Left lung (tissue), 10 donors: ENCODE results near the gene TSPAN9. TPM values are rescaled to one million over a fixed set of nuclear protein-coding genes. Genes with fewer than 3 reads are reported as not detected.

Source experiments
- ATAC-seq: fragments of 200-7000 bp; cut with Tn5 transposase; one replicate; pipeline ENCODE4 v1.9.1; 2020; ENCODE audit warnings: moderate library complexity
- DNase-seq, 4 donors: peaks; one replicate each; pipeline ENCODE4 v3.0.0-alpha.2; 2013 to 2020
- H3K27ac ChIP-seq, 2 donors: fragments of 200-600 bp; sonication (generic) in 1 of 2; one replicate each; pipeline versions ENCODE4 v1.5.0 to v1.8.0; 2020 to 2021
- H3K27me3 ChIP-seq, 2 donors: fragments of 200-600 bp; sonication (generic) in 1 of 2; one replicate each; pipeline versions ENCODE4 v1.5.0 to v1.8.0; 2020 to 2021
- H3K36me3 ChIP-seq, 2 donors: fragments of 200-600 bp; sonication (generic) in 1 of 2; one replicate each; pipeline versions ENCODE4 v1.5.0 to v1.8.0; 2020 to 2021
- H3K4me1 ChIP-seq, 2 donors: fragments of 200-600 bp; one replicate each; pipeline ENCODE4 v1.8.0; 2021
- H3K4me3 ChIP-seq, 2 donors: fragments of 200-600 bp; sonication (generic) in 1 of 2; one replicate each; pipeline versions ENCODE4 v1.5.0 to v1.8.0; 2020 to 2021; ENCODE audit warnings: mild to moderate bottlenecking in 1 of 2
- H3K9me3 ChIP-seq, 2 donors: fragments of 200-600 bp; sonication (generic) in 1 of 2; one replicate each; pipeline versions ENCODE4 v1.5.0 to v1.8.0; 2020 to 2021
- CTCF ChIP-seq, 2 donors: fragments of 200-600 bp; sonication (generic) in 1 of 2; IDR thresholded peaks; one replicate each; pipeline versions ENCODE4 v1.5.0 to v1.8.0; 2021; ENCODE audit warnings: antibody characterized with exemption in 2 of 2
- intact Hi-C, 2 donors: fragments of 100-400 bp; cut with DNase I; formaldehyde crosslinking; loops; one replicate each; pipeline versions ENCODE4 v1.11.2 to v1.14.2; 2022
- polyA plus RNA-seq, 6 donors: library from polyadenylated mRNA; unstranded; fragments of 120-200 nt; gene quantifications; one replicate each; pipeline ENCODE4 v1.2.1, GENCODE V29; 2013; ENCODE audit not compliant: insufficient read length in 6 of 6
- total RNA-seq, 2 donors: library from RNA; stranded (reverse); fragmentation: NEBNext Ultra II Directional; extraction: Animal tissue kit (Norgen Biotek cat#: 25700); gene quantifications; one replicate each; pipeline ENCODE4 v1.2.1, GENCODE V29; 2021
- donor health status: DM: no; HTN: yes; CAD: no.
- donor health status: DM: no; HTN: no; CAD: no.

TSPAN9 gene
- total and polyA plus RNA-seq, 8 donors: 35.6 to 98.6 (median 81.3) TPM

- H3K9me3 ChIP-seq: no peaks in the 10 kb centered on the region
- DNase-seq (no peak), ATAC-seq (no peak)
- H3K27me3 ChIP-seq: peaks cover 0 to 34% of the 10 kb centered on the region in 2 donors
- peaks cover 17 to 47% of the 10 kb centered on the region in 2 donors for H3K4me1 ChIP-seq
- no peak for TF ChIP-seq CTCF (IDR thresholded peaks at IDR 0.05)
- no peaks in the 10 kb centered on the region for H3K36me3 ChIP-seq
- intact Hi-C loops: loop anchor here (5.0 to 10.0 kb wide), 3 partner anchors 70 to 140 kb away; no protein-coding TSS in a partner anchor
- no peak overlapping the region for H3K27ac ChIP-seq
- H3K4me3 ChIP-seq: no peak overlapping the region
Observed at GRCh38 chr12:3134526-3135135, 57.5 kb downstream of the TSPAN9 start.

GRCh38 chr12:3135522-3136461, 58.6 kb downstream of the TSPAN9 start:
- no peak overlapping the region for H3K4me3 ChIP-seq
- H3K9me3 ChIP-seq: no peaks in the 10 kb centered on the region
- peak; percentile 68 to 88 for TF ChIP-seq CTCF (IDR thresholded peaks at IDR 0.05)
- no peak overlapping the region for H3K27ac ChIP-seq
- intact Hi-C loops: loop anchor here (5.0 to 10.0 kb wide), 3 partner anchors 69 to 139 kb away; no protein-coding TSS in a partner anchor
- H3K4me1 ChIP-seq: peaks cover 11 to 36% of the 10 kb centered on the region in 2 donors
- peaks cover 0 to 30% of the 10 kb centered on the region in 2 donors for H3K27me3 ChIP-seq
- DNase-seq: peak in 2 of 4 donors; percentile 66 to 85
- no peaks in the 10 kb centered on the region for H3K36me3 ChIP-seq
- ATAC-seq: peak; percentile 81

- DNase-seq (no peak), ATAC-seq (no peak)
- Histone ChIP-seq H3K27ac (peak overlapping the region in 1 of 2 donors; percentile 28), H3K9me3 (no peaks in the 10 kb centered on the region), H3K4me1 (peaks cover 11 to 35% of the 10 kb centered on the region in 2 donors), H3K4me3 (no peak overlapping the region), H3K36me3 (no peaks in the 10 kb centered on the region), H3K27me3 (peaks cover 0 to 21% of the 10 kb centered on the region in 2 donors)
- no peak for TF ChIP-seq CTCF (IDR thresholded peaks at IDR 0.05)
- intact Hi-C loops: loop anchor here (5.0 to 10.0 kb wide), 3 partner anchors 68 to 138 kb away; no protein-coding TSS in a partner anchor
Observed at GRCh38 chr12:3136641-3137267, 59.6 kb downstream of the TSPAN9 start.

GRCh38 chr12:3137268-3137781, 60.1 kb downstream of the TSPAN9 start:
- H3K9me3 ChIP-seq: no peaks in the 10 kb centered on the region
- TF ChIP-seq CTCF (IDR thresholded peaks at IDR 0.05): no peak
- no peaks in the 10 kb centered on the region for H3K36me3 ChIP-seq
- intact Hi-C loops: loop anchor here (5.0 to 10.0 kb wide), 3 partner anchors 67 to 137 kb away; no protein-coding TSS in a partner anchor
- peak overlapping the region in 1 of 2 donors; percentile 28 for H3K27ac ChIP-seq
- H3K27me3 ChIP-seq: peaks cover 0 to 16% of the 10 kb centered on the region in 2 donors
- peaks cover 11 to 35% of the 10 kb centered on the region in 2 donors for H3K4me1 ChIP-seq
- DNase-seq (peak in 2 of 4 donors; percentile 75 to 91), ATAC-seq (peak; percentile 24)
- H3K4me3 ChIP-seq: no peak overlapping the region
